Left lung (tissue), 10 donors: ENCODE measurements around the gene CLGN. TPM values are rescaled to one million over a fixed set of nuclear protein-coding genes. Genes with fewer than 3 reads are reported as not detected.

ENCODE experiments used
- ATAC-seq: fragments of 200-7000 bp; cut with Tn5 transposase; one replicate; pipeline ENCODE4 v1.9.1; 2020; ENCODE audit warnings: moderate library complexity
- DNase-seq, 4 donors: peaks; one replicate each; pipeline ENCODE4 v3.0.0-alpha.2; 2013 to 2020
- H3K27ac ChIP-seq, 2 donors: fragments of 200-600 bp; sonication (generic) in 1 of 2; one replicate each; pipeline versions ENCODE4 v1.5.0 to v1.8.0; 2020 to 2021
- H3K27me3 ChIP-seq, 2 donors: fragments of 200-600 bp; sonication (generic) in 1 of 2; one replicate each; pipeline versions ENCODE4 v1.5.0 to v1.8.0; 2020 to 2021
- H3K36me3 ChIP-seq, 2 donors: fragments of 200-600 bp; sonication (generic) in 1 of 2; one replicate each; pipeline versions ENCODE4 v1.5.0 to v1.8.0; 2020 to 2021
- H3K4me1 ChIP-seq, 2 donors: fragments of 200-600 bp; one replicate each; pipeline ENCODE4 v1.8.0; 2021
- H3K4me3 ChIP-seq, 2 donors: fragments of 200-600 bp; sonication (generic) in 1 of 2; one replicate each; pipeline versions ENCODE4 v1.5.0 to v1.8.0; 2020 to 2021; ENCODE audit warnings: mild to moderate bottlenecking in 1 of 2
- H3K9me3 ChIP-seq, 2 donors: fragments of 200-600 bp; sonication (generic) in 1 of 2; one replicate each; pipeline versions ENCODE4 v1.5.0 to v1.8.0; 2020 to 2021
- CTCF ChIP-seq, 2 donors: fragments of 200-600 bp; sonication (generic) in 1 of 2; IDR thresholded peaks; one replicate each; pipeline versions ENCODE4 v1.5.0 to v1.8.0; 2021; ENCODE audit warnings: antibody characterized with exemption in 2 of 2
- intact Hi-C, 2 donors: fragments of 100-400 bp; cut with DNase I; formaldehyde crosslinking; loops; one replicate each; pipeline versions ENCODE4 v1.11.2 to v1.14.2; 2022
- polyA plus RNA-seq, 6 donors: library from polyadenylated mRNA; unstranded; fragments of 120-200 nt; gene quantifications; one replicate each; pipeline ENCODE4 v1.2.1, GENCODE V29; 2013; ENCODE audit not compliant: insufficient read length in 6 of 6
- total RNA-seq, 2 donors: library from RNA; stranded (reverse); fragmentation: NEBNext Ultra II Directional; extraction: Animal tissue kit (Norgen Biotek cat#: 25700); gene quantifications; one replicate each; pipeline ENCODE4 v1.2.1, GENCODE V29; 2021
- donor health status: DM: no; HTN: yes; CAD: no.
- donor health status: DM: no; HTN: no; CAD: no.

Gene CLGN
- total and polyA plus RNA-seq, 8 donors: 0.55 to 4.6 (median 4.4) TPM

GRCh38 chr4:140408974-140409373, 18.5 kb downstream of the CLGN start:
- Histone ChIP-seq H3K36me3 (no peaks in the 10 kb centered on the region), H3K4me3 (no peak overlapping the region), H3K4me1 (no peaks in the 10 kb centered on the region), H3K27me3 (no peaks in the 10 kb centered on the region), H3K27ac (no peak overlapping the region), H3K9me3 (no peaks in the 10 kb centered on the region)
- intact Hi-C loops: no loop called here
- TF ChIP-seq CTCF (IDR thresholded peaks at IDR 0.05): no peak
- DNase-seq (no peak), ATAC-seq (no peak)

GRCh38 chr4:140406292-140406691, 21.2 kb downstream of the CLGN start:
- DNase-seq (no peak), ATAC-seq (no peak)
- no peak for TF ChIP-seq CTCF (IDR thresholded peaks at IDR 0.05)

GRCh38 chr4:140400111-140400510, 27.3 kb downstream of the CLGN start:
- ATAC-seq (no peak), DNase-seq (no peak)
- no peaks in the 10 kb centered on the region for H3K36me3 ChIP-seq
- H3K4me1 ChIP-seq: no peaks in the 10 kb centered on the region
- H3K4me3 ChIP-seq: no peak overlapping the region
- no peak for TF ChIP-seq CTCF (IDR thresholded peaks at IDR 0.05)
- intact Hi-C loops: no loop called here
- no peak overlapping the region for H3K27ac ChIP-seq
- H3K27me3 ChIP-seq: no peaks in the 10 kb centered on the region
- no peaks in the 10 kb centered on the region for H3K9me3 ChIP-seq

More at GRCh38 chr4:140406292-140406691, 21.2 kb downstream of the CLGN start:
- no peaks in the 10 kb centered on the region for H3K27me3 ChIP-seq
- H3K9me3 ChIP-seq: no peaks in the 10 kb centered on the region
- no peaks in the 10 kb centered on the region for H3K4me1 ChIP-seq
- H3K4me3 ChIP-seq: no peak overlapping the region
- H3K36me3 ChIP-seq: no peaks in the 10 kb centered on the region
- intact Hi-C loops: no loop called here
- no peak overlapping the region for H3K27ac ChIP-seq

- Histone ChIP-seq H3K27ac (no peak overlapping the region), H3K4me1 (no peaks in the 10 kb centered on the region), H3K4me3 (no peak overlapping the region), H3K36me3 (no peaks in the 10 kb centered on the region), H3K27me3 (no peaks in the 10 kb centered on the region), H3K9me3 (no peaks in the 10 kb centered on the region)
- intact Hi-C loops: no loop called here
- TF ChIP-seq CTCF (IDR thresholded peaks at IDR 0.05): no peak
- no peak for ATAC-seq
- DNase-seq: no peak
Observed at GRCh38 chr4:140395668-140396067, 31.8 kb downstream of the CLGN start.

- no peaks in the 10 kb centered on the region for H3K9me3 ChIP-seq
- no peak for DNase-seq
- H3K36me3 ChIP-seq: peaks cover 0 to 3% of the 10 kb centered on the region in 2 donors
- no peak overlapping the region for H3K4me3 ChIP-seq
- no peaks in the 10 kb centered on the region for H3K27me3 ChIP-seq
- intact Hi-C loops: no loop called here
- no peak for ATAC-seq
- no peak for TF ChIP-seq CTCF (IDR thresholded peaks at IDR 0.05)
- no peaks in the 10 kb centered on the region for H3K4me1 ChIP-seq
- H3K27ac ChIP-seq: no peak overlapping the region
Observed at GRCh38 chr4:140388015-140388414, 39.4 kb downstream of the CLGN start.
